ENCODE data around the gene RBBP7. TPM values are rescaled to one million over a fixed set of nuclear protein-coding genes. Genes with fewer than 3 reads are reported as not detected.

The RBBP7 gene
- total and polyA plus RNA-seq, 2 donors (not counting 1 experiment from before 2014, with no cell fraction given): 149 to 174 TPM

- Histone ChIP-seq H3K9ac (ENCODE audit: insufficient read depth, low read length) (no peak overlapping the region), H3K9me3 (ENCODE audit: control insufficient read depth, insufficient read depth, low read depth, low read length) (no peaks in the 10 kb centered on the region), H3K79me2 (ENCODE audit: control insufficient read depth, insufficient read depth, low read length) (no peaks in the 10 kb centered on the region), H4K20me1 (ENCODE audit: control insufficient read depth, extremely low read depth, insufficient read depth, low read length) (no peaks in the 10 kb centered on the region), H3K36me3 (ENCODE audit: control insufficient read depth, insufficient read depth, low read length) (no peaks in the 10 kb centered on the region), H3K4me1 (ENCODE audit: control insufficient read depth, extremely low read depth, insufficient read depth, low read length) (no peaks in the 10 kb centered on the region), H3K4me3 (replicated peaks in 1 of 4; ENCODE audit: control extremely low read depth in 1 of 4, insufficient read depth in 1 of 4, low read depth in 3 of 4, low read length in 4 of 4) (no peak overlapping the region), H2AFZ (ENCODE audit: low read length) (no peak overlapping the region), H3K27me3 (ENCODE audit: control insufficient read depth, insufficient read depth, low read length) (no peaks in the 10 kb centered on the region), H3K27ac (ENCODE audit: insufficient read depth, low read length) (no peak overlapping the region), H3K4me2 (ENCODE audit: extremely low read depth, insufficient read depth, low read length) (no peak overlapping the region)
- TF ChIP-seq EZH2 (IDR thresholded peaks at IDR 0.05; ENCODE audit: low read length, missing control alignments) (no peak), CTCF (conservative IDR thresholded peaks at IDR 0.05 in 1 of 2, IDR thresholded peaks at IDR 0.05 in 1 of 2; ENCODE audit: low read depth in 1 of 2, low read length in 2 of 2) (no peak)
- DNase-seq (ENCODE audit: low read depth in 2 of 2): no peak
Observed at GRCh38 chrX:16797841-16798240, 72.3 kb downstream of the RBBP7 start.

- no peaks in the 10 kb centered on the region for H3K36me3 ChIP-seq (ENCODE audit: control insufficient read depth, insufficient read depth, low read length)
- peak overlapping the region; percentile 34 for H3K27ac ChIP-seq (ENCODE audit: insufficient read depth, low read length)
- H2AFZ ChIP-seq (ENCODE audit: low read length): no peak overlapping the region
- H3K4me1 ChIP-seq (ENCODE audit: control insufficient read depth, extremely low read depth, insufficient read depth, low read length): no peaks in the 10 kb centered on the region
- no peaks in the 10 kb centered on the region for H3K79me2 ChIP-seq (ENCODE audit: control insufficient read depth, insufficient read depth, low read length)
- TF ChIP-seq CTCF (conservative IDR thresholded peaks at IDR 0.05 in 1 of 2, IDR thresholded peaks at IDR 0.05 in 1 of 2; ENCODE audit: low read depth in 1 of 2, low read length in 2 of 2) (no peak), EZH2 (IDR thresholded peaks at IDR 0.05; ENCODE audit: low read length, missing control alignments) (no peak)
- DNase-seq (ENCODE audit: low read depth in 2 of 2): peak; percentile 36 to 62
- H3K4me2 ChIP-seq (ENCODE audit: extremely low read depth, insufficient read depth, low read length): no peak overlapping the region
- no peak overlapping the region for H3K9ac ChIP-seq (ENCODE audit: insufficient read depth, low read length)
- H3K4me3 ChIP-seq (replicated peaks in 1 of 4; ENCODE audit: control extremely low read depth in 1 of 4, insufficient read depth in 1 of 4, low read depth in 3 of 4, low read length in 4 of 4): no peak overlapping the region
- H4K20me1 ChIP-seq (ENCODE audit: control insufficient read depth, extremely low read depth, insufficient read depth, low read length): no peaks in the 10 kb centered on the region
- no peaks in the 10 kb centered on the region for H3K9me3 ChIP-seq (ENCODE audit: control insufficient read depth, insufficient read depth, low read depth, low read length)
- no peaks in the 10 kb centered on the region for H3K27me3 ChIP-seq (ENCODE audit: control insufficient read depth, insufficient read depth, low read length)
Observed at GRCh38 chrX:16797358-16797757, 72.8 kb downstream of the RBBP7 start.

DNA sequence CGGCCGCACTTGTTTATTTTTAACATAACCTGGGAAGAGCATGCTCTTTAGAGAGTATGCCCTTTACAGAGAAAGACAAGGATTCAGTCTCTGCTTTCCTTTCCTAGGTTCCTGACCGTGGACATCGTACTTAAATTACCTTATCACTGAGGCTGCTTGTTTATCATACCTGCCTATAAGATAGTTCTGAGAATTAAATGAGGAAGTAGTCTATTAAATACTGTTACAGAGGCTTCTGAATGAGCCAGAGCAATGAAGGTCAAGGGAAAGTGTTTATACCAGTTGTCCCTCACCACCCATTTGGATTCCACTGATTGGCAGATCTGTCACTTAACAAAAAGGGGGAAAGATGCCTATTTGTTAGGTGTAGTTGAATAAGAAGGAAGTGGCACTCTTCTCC is 73.9 kb downstream of the RBBP7 start:
- Histone ChIP-seq H4K20me1 (ENCODE audit: control insufficient read depth, extremely low read depth, insufficient read depth, low read length) (no peaks in the 10 kb centered on the region), H3K27ac (ENCODE audit: insufficient read depth, low read length) (peak overlapping the region; percentile 16), H3K36me3 (ENCODE audit: control insufficient read depth, insufficient read depth, low read length) (no peaks in the 10 kb centered on the region), H3K4me3 (replicated peaks in 1 of 4; ENCODE audit: control extremely low read depth in 1 of 4, insufficient read depth in 1 of 4, low read depth in 3 of 4, low read length in 4 of 4) (no peak overlapping the region), H3K27me3 (ENCODE audit: control insufficient read depth, insufficient read depth, low read length) (no peaks in the 10 kb centered on the region), H3K79me2 (ENCODE audit: control insufficient read depth, insufficient read depth, low read length) (peaks cover 4% of the 10 kb centered on the region), H2AFZ (ENCODE audit: low read length) (no peak overlapping the region), H3K9ac (ENCODE audit: insufficient read depth, low read length) (no peak overlapping the region), H3K9me3 (ENCODE audit: control insufficient read depth, insufficient read depth, low read depth, low read length) (no peaks in the 10 kb centered on the region), H3K4me1 (ENCODE audit: control insufficient read depth, extremely low read depth, insufficient read depth, low read length) (no peaks in the 10 kb centered on the region), H3K4me2 (ENCODE audit: extremely low read depth, insufficient read depth, low read length) (no peak overlapping the region)
- TF ChIP-seq CTCF (conservative IDR thresholded peaks at IDR 0.05 in 1 of 2, IDR thresholded peaks at IDR 0.05 in 1 of 2; ENCODE audit: low read depth in 1 of 2, low read length in 2 of 2) (no peak), EZH2 (IDR thresholded peaks at IDR 0.05; ENCODE audit: low read length, missing control alignments) (no peak)
- DNase-seq (ENCODE audit: low read depth in 2 of 2): no peak

Other genes starting within 250 kb of the RBBP7 start
- gene S100G, start 220.2 kb downstream of the RBBP7 start, total RNA-seq: not detected in 2 replicates
- not detected in 2 replicates for gene S100G, start 220.2 kb downstream of the RBBP7 start, polyA plus RNA-seq
- 9.9 and 10.0 TPM in 2 replicates for gene CTPS2, start 157.7 kb downstream of the RBBP7 start, total RNA-seq
- 5.4 and 7.2 TPM in 2 replicates for gene CTPS2, start 157.7 kb downstream of the RBBP7 start, polyA plus RNA-seq
- 30.8 and 49.7 TPM in 2 replicates for gene SYAP1, start 150.8 kb downstream of the RBBP7 start, total RNA-seq
- gene SYAP1, start 150.8 kb downstream of the RBBP7 start, polyA plus RNA-seq: 19.4 and 29.6 TPM in 2 replicates
- 11.6 and 18.0 TPM in 2 replicates for gene TXLNG, start 83.9 kb downstream of the RBBP7 start, total RNA-seq
- 9.0 and 17.1 TPM in 2 replicates for gene TXLNG, start 83.9 kb downstream of the RBBP7 start, polyA plus RNA-seq
- 0.50 and 0.77 TPM in 2 replicates for gene REPS2, start 76.3 kb upstream of the RBBP7 start, total RNA-seq
- gene REPS2, start 76.3 kb upstream of the RBBP7 start, polyA plus RNA-seq: 0.27 and 0.33 TPM in 2 replicates

Measured in fibroblast of lung (primary cell).